Neural progenitor cell (in vitro differentiated cells): ENCODE results near the gene TNFSF18. TPM values are rescaled to one million over a fixed set of nuclear protein-coding genes. Genes with fewer than 3 reads are reported as not detected.

Source experiments
- DNase-seq: peaks from one replicate; pipeline ENCODE4 v3.0.0-alpha.2; 2016; ENCODE audit warnings: low spot score
- H2AFZ ChIP-seq: fragments of 200-600 bp; sonication (generic); replicated peaks from 2 replicates; pipeline ENCODE4 v1.6.1; 2016; ENCODE audit warnings: antibody characterized with exemption
- H3F3A ChIP-seq: fragments of 200-600 bp; sonication (generic); 2 replicates; pipeline ENCODE4 v1.6.1; 2016; ENCODE audit warnings: antibody characterized with exemption, low read depth
- H3K27ac ChIP-seq: fragments of 200-600 bp; sonication (generic); 2 replicates; pipeline ENCODE4 v1.5.1; 2016; ENCODE audit warnings: mild to moderate bottlenecking
- H3K27me3 ChIP-seq: fragments of 200-600 bp; sonication (generic); 2 replicates; pipeline ENCODE4 v1.6.1; 2016; ENCODE audit warnings: mild to moderate bottlenecking, moderate library complexity
- H3K36me3 ChIP-seq: fragments of 200-600 bp; sonication (generic); 2 replicates; pipeline ENCODE4 v1.5.1; 2016
- H3K4me1 ChIP-seq: fragments of 200-600 bp; sonication (generic); 2 replicates; pipeline ENCODE4 v1.6.1; 2016; ENCODE audit warnings: mixed run types
- H3K4me2 ChIP-seq: fragments of 200-600 bp; sonication (generic); 2 replicates; pipeline ENCODE4 v1.6.1; 2016
- H3K4me3 ChIP-seq: fragments of 200-600 bp; sonication (generic); 2 replicates; pipeline ENCODE4 v1.5.1; 2016
- H3K79me2 ChIP-seq: fragments of 200-600 bp; sonication (generic); 2 replicates; pipeline ENCODE4 v1.6.1; 2016; ENCODE audit warnings: low read depth
- H3K9ac ChIP-seq: fragments of 200-600 bp; sonication (generic); 2 replicates; pipeline ENCODE4 v1.6.1; 2016
- H3K9me3 ChIP-seq: fragments of 200-600 bp; sonication (generic); 2 replicates; pipeline ENCODE4 v1.5.1; 2016; ENCODE audit warnings: low read depth
- H4K20me1 ChIP-seq: fragments of 200-600 bp; sonication (generic); 2 replicates; pipeline ENCODE4 v1.6.1; 2016; ENCODE audit warnings: low read depth
- H3K27ac Mint-ChIP-seq: 3 replicates; pipeline ENCODE4 v1.8.0; 2021; ENCODE audit warnings: mixed read lengths
- H3K27me3 Mint-ChIP-seq: 2 replicates; pipeline ENCODE4 v1.8.0; 2022; ENCODE audit warnings: low read depth, mild to moderate bottlenecking, inconsistent platforms, moderate library complexity, mixed read lengths; ENCODE audit not compliant: insufficient read depth
- H3K36me3 Mint-ChIP-seq: 3 replicates; pipeline ENCODE4 v1.8.0; 2021; ENCODE audit warnings: mixed read lengths
- H3K4me1 Mint-ChIP-seq: 3 replicates; pipeline ENCODE4 v1.8.0; 2021; ENCODE audit warnings: mixed read lengths
- H3K4me3 Mint-ChIP-seq: 3 replicates; pipeline ENCODE4 v1.8.0; 2021; ENCODE audit warnings: mild to moderate bottlenecking, moderate library complexity, mixed read lengths
- H3K9me3 Mint-ChIP-seq: 3 replicates; pipeline ENCODE4 v1.8.0; 2020; ENCODE audit warnings: mixed read lengths
- EZH2 ChIP-seq: fragments of 200-600 bp; sonication (generic); IDR thresholded peaks from 2 replicates; pipeline ENCODE4 v1.6.1; 2017; ENCODE audit warnings: antibody characterized with exemption, mild to moderate bottlenecking, moderate library complexity
- EZH2phosphoT487 ChIP-seq: fragments of 200-600 bp; sonication (generic); IDR thresholded peaks from 2 replicates; pipeline ENCODE4 v1.6.1; 2017; ENCODE audit warnings: antibody characterized with exemption
- total RNA-seq: library from RNA; depleted of rRNA; stranded (reverse); fragments of >200 nt; gene quantifications from 2 replicates; pipeline ENCODE4 v1.2.3, GENCODE V29; 2015; ENCODE audit warnings: low replicate concordance
- TF ChIP-seq, protein P1 (sequence below): fragments of 200-600 bp; sonication (generic); IDR thresholded peaks from 2 replicates; pipeline ENCODE4 v1.5.1; 2017; ENCODE audit warnings: antibody characterized with exemption, mild to moderate bottlenecking

TNFSF18 gene, protein sequence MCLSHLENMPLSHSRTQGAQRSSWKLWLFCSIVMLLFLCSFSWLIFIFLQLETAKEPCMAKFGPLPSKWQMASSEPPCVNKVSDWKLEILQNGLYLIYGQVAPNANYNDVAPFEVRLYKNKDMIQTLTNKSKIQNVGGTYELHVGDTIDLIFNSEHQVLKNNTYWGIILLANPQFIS
- total RNA-seq = 0.15 TPM in 1 of 2 replicates, not detected in the other

DNA sequence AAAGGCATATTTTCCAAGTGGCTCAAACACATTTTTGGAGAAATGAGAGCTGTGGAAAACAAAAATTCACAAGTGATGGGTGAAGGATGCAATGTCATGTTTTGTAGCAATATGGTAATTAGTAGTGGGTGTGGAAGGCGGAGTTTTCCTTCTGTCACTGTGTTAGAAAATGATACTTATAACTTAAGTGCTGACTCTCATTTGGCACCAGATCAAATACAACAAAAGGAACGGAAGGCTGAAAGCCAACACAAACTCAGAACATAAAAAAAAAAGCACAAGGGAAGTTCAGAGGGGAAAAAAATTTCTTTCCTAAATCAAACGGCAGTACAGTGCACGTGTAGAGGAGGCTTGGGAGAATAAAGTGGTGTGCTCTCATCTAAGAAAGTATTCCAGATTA lies at the start of gene TNFSF18:
TNFSF18 (minus strand) TSS at position 77 of the 400 bp plus-strand sequence; CDS start at position 32, 45 bp downstream.
- no peak within 1 kb of the TSS for H3K27ac ChIP-seq
- H3K4me2 ChIP-seq = no peak within 1 kb of the TSS
- Mint-ChIP-seq H3K27me3 (no peaks in the 10 kb centered on the region), H3K9me3 (no peaks in the 10 kb centered on the region), H3K4me3 (no peak within 1 kb of the TSS), H3K4me1 (peaks cover 7% of the 10 kb centered on the region), H3K27ac (no peak within 1 kb of the TSS), H3K36me3 (no peaks in the 10 kb centered on the region)
- no peaks in the 10 kb centered on the region for H4K20me1 ChIP-seq
- no peaks in the 10 kb centered on the region for H3K4me1 ChIP-seq
- no peak for TF ChIP-seq EZH2phosphoT487
- no peak for TF ChIP-seq EZH2
- TF ChIP-seq, protein P1, sequence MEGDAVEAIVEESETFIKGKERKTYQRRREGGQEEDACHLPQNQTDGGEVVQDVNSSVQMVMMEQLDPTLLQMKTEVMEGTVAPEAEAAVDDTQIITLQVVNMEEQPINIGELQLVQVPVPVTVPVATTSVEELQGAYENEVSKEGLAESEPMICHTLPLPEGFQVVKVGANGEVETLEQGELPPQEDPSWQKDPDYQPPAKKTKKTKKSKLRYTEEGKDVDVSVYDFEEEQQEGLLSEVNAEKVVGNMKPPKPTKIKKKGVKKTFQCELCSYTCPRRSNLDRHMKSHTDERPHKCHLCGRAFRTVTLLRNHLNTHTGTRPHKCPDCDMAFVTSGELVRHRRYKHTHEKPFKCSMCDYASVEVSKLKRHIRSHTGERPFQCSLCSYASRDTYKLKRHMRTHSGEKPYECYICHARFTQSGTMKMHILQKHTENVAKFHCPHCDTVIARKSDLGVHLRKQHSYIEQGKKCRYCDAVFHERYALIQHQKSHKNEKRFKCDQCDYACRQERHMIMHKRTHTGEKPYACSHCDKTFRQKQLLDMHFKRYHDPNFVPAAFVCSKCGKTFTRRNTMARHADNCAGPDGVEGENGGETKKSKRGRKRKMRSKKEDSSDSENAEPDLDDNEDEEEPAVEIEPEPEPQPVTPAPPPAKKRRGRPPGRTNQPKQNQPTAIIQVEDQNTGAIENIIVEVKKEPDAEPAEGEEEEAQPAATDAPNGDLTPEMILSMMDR = no peak
- no peaks in the 10 kb centered on the region for H3K36me3 ChIP-seq
- H3F3A ChIP-seq = no peaks in the 10 kb centered on the region
- no peak within 1 kb of the TSS for H3K4me3 ChIP-seq
- DNase-seq = no peak
- no peaks in the 10 kb centered on the region for H3K9me3 ChIP-seq
- no peak within 1 kb of the TSS for H2AFZ ChIP-seq
- H3K79me2 ChIP-seq = no peaks in the 10 kb centered on the region
- no peaks in the 10 kb centered on the region for H3K27me3 ChIP-seq
- no peak within 1 kb of the TSS for H3K9ac ChIP-seq

DNA sequence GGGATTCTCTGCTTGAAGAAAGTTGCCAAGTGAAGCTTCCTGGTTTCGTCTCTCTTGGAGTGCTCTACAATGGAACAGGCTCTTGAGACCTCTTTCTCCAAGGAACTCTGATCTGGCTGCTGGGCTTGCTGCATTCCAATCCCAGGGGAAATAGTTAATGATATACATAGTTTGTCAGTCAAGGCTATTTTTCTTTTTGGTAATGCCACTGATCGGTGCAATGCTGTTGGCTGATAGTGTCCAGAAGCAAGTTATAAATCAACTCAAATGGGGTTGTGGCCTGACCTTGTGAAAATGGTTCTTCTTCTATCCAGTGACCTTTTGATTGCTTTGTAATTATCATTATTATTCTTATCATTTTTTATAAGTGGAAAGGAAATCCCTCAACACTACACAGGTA lies 48.4 kb upstream of the TNFSF18 start:
- H3K4me2 ChIP-seq = no peak overlapping the region
- no peak overlapping the region for H3K9ac ChIP-seq
- H3K79me2 ChIP-seq = no peaks in the 10 kb centered on the region
- H3K27ac ChIP-seq = no peak overlapping the region
- H3K27me3 ChIP-seq = no peaks in the 10 kb centered on the region
- Mint-ChIP-seq H3K36me3 (no peaks in the 10 kb centered on the region), H3K4me1 (no peaks in the 10 kb centered on the region), H3K9me3 (no peaks in the 10 kb centered on the region), H3K27me3 (no peaks in the 10 kb centered on the region), H3K27ac (no peak overlapping the region), H3K4me3 (no peak overlapping the region)
- H3F3A ChIP-seq = no peaks in the 10 kb centered on the region
- no peak for DNase-seq
- no peaks in the 10 kb centered on the region for H4K20me1 ChIP-seq
- H3K4me1 ChIP-seq = no peaks in the 10 kb centered on the region
- H2AFZ ChIP-seq = no peak overlapping the region
- no peaks in the 10 kb centered on the region for H3K36me3 ChIP-seq
- H3K9me3 ChIP-seq = no peaks in the 10 kb centered on the region
- TF ChIP-seq, protein P1 = no peak
- TF ChIP-seq EZH2 (no peak), EZH2phosphoT487 (no peak)
- H3K4me3 ChIP-seq = no peak overlapping the region

DNA sequence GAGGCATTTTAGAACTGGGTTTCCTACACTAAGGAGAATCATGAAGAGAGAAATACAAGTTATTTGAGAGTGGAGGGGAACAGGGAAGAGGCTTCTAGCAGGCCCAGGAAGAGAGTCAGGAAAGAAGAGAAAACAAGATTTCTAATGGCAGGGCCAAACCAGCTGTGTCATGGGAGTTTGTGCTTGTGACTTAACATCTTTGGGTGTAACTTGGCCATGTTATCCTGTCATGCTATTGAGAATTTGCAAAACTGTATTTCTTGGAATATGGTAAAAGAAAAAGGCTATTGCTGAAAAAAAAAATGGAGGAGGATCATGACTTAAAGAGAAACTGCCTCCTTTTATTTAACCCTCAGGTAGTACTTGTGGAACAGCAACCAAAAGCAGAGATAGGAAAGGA lies 47.4 kb upstream of the TNFSF18 start:
- no peaks in the 10 kb centered on the region for H3K9me3 Mint-ChIP-seq
- Histone ChIP-seq H3K4me2 (no peak overlapping the region), H4K20me1 (no peaks in the 10 kb centered on the region), H3K4me1 (no peaks in the 10 kb centered on the region), H3K79me2 (no peaks in the 10 kb centered on the region), H3K27me3 (no peaks in the 10 kb centered on the region), H3K9ac (no peak overlapping the region), H3K9me3 (no peaks in the 10 kb centered on the region), H3F3A (no peaks in the 10 kb centered on the region), H3K36me3 (no peaks in the 10 kb centered on the region), H2AFZ (peak overlapping the region; percentile 23), H3K27ac (no peak overlapping the region), H3K4me3 (no peak overlapping the region)
- H3K4me1 Mint-ChIP-seq = no peaks in the 10 kb centered on the region
- no peaks in the 10 kb centered on the region for H3K27me3 Mint-ChIP-seq
- TF ChIP-seq EZH2 (no peak), EZH2phosphoT487 (no peak)
- TF ChIP-seq, protein P1 = no peak
- no peak for DNase-seq
- no peak overlapping the region for H3K4me3 Mint-ChIP-seq
- H3K36me3 Mint-ChIP-seq = no peaks in the 10 kb centered on the region
- H3K27ac Mint-ChIP-seq = no peak overlapping the region
